ENCODE measurements around the gene POU6F2. TPM values are rescaled to one million over a fixed set of nuclear protein-coding genes. Genes with fewer than 3 reads are reported as not detected.

Gene POU6F2
- total RNA-seq, 6 experiments from 2014 or later: 0.12 to 2.1 (median 0.64) TPM; not detected in 2

GRCh38 chr7:39198556-39198955 lies 220.8 kb downstream of the POU6F2 start:
- TF ChIP-seq CTCF (IDR thresholded peaks at IDR 0.05) (no peak), POLR2A (IDR thresholded peaks at IDR 0.05) (no peak)
- no peaks in the 10 kb centered on the region for H3K36me3 ChIP-seq
- 54% methylated on average over 2 of the region's 2 CpGs for WGBS (ENCODE audit: insufficient coverage, low coverage, low lambda C conversion rate, missing lambda C conversion rate)
- H3K9me3 ChIP-seq: no peaks in the 10 kb centered on the region
- H3K4me3 ChIP-seq: no peak overlapping the region
- DNase-seq (no peak), ATAC-seq (no peak)
- H3K27me3 ChIP-seq: no peaks in the 10 kb centered on the region
- intact Hi-C loops (cut with DNase I): no loop called here
- no peak overlapping the region for H3K27ac ChIP-seq
- H3K4me1 ChIP-seq: no peaks in the 10 kb centered on the region

- H3K36me3 ChIP-seq: no peaks in the 10 kb centered on the region
- no peak overlapping the region for H3K4me3 ChIP-seq
- H3K27me3 ChIP-seq: no peaks in the 10 kb centered on the region
- intact Hi-C loops (cut with DNase I): no loop called here
- no peaks in the 10 kb centered on the region for H3K4me1 ChIP-seq
- no peak overlapping the region for H3K27ac ChIP-seq
- DNase-seq (no peak), ATAC-seq (no peak)
- no peak for TF ChIP-seq CTCF (IDR thresholded peaks at IDR 0.05)
- no peak for TF ChIP-seq POLR2A (IDR thresholded peaks at IDR 0.05)
- 45% methylated on average over 4 of the region's 4 CpGs for WGBS (ENCODE audit: insufficient coverage, low coverage, low lambda C conversion rate, missing lambda C conversion rate)
- no peaks in the 10 kb centered on the region for H3K9me3 ChIP-seq
Measured at GRCh38 chr7:39199006-39199405, 221.3 kb downstream of the POU6F2 start.

- no peaks in the 10 kb centered on the region for H3K36me3 ChIP-seq
- H3K4me3 ChIP-seq: no peak overlapping the region
- no peak overlapping the region for H3K27ac ChIP-seq
- intact Hi-C loops (cut with DNase I): no loop called here
- no peaks in the 10 kb centered on the region for H3K27me3 ChIP-seq
- no peak for DNase-seq
- TF ChIP-seq CTCF (IDR thresholded peaks at IDR 0.05): no peak
- no peak for TF ChIP-seq POLR2A (IDR thresholded peaks at IDR 0.05)
- WGBS (ENCODE audit: insufficient coverage, low coverage, low lambda C conversion rate, missing lambda C conversion rate): 50% methylated on average over 5 of the region's 5 CpGs
- no peaks in the 10 kb centered on the region for H3K9me3 ChIP-seq
- ATAC-seq: no peak
- H3K4me1 ChIP-seq: no peaks in the 10 kb centered on the region
Measured at GRCh38 chr7:39199951-39200350, 222.2 kb downstream of the POU6F2 start.

- no peaks in the 10 kb centered on the region for H3K36me3 ChIP-seq
- H3K27ac ChIP-seq: no peak overlapping the region
- DNase-seq (no peak), ATAC-seq (no peak)
- WGBS (ENCODE audit: insufficient coverage, low coverage, low lambda C conversion rate, missing lambda C conversion rate): 36% methylated on average over 1 of the region's 1 CpG
- TF ChIP-seq CTCF (IDR thresholded peaks at IDR 0.05) (no peak), POLR2A (IDR thresholded peaks at IDR 0.05) (no peak)
- H3K4me1 ChIP-seq: no peaks in the 10 kb centered on the region
- intact Hi-C loops (cut with DNase I): no loop called here
- H3K4me3 ChIP-seq: no peak overlapping the region
- H3K9me3 ChIP-seq: no peaks in the 10 kb centered on the region
- H3K27me3 ChIP-seq: no peaks in the 10 kb centered on the region
Measured at GRCh38 chr7:39202041-39202440, 224.3 kb downstream of the POU6F2 start.

- no peak overlapping the region for H3K27ac ChIP-seq
- 67% methylated on average over 6 of the region's 6 CpGs for WGBS (ENCODE audit: insufficient coverage, low coverage, low lambda C conversion rate, missing lambda C conversion rate)
- TF ChIP-seq CTCF (IDR thresholded peaks at IDR 0.05) (no peak), POLR2A (IDR thresholded peaks at IDR 0.05) (no peak)
- H3K4me1 ChIP-seq: no peaks in the 10 kb centered on the region
- no peaks in the 10 kb centered on the region for H3K27me3 ChIP-seq
- no peak for DNase-seq
- no peak overlapping the region for H3K4me3 ChIP-seq
- no peaks in the 10 kb centered on the region for H3K9me3 ChIP-seq
- intact Hi-C loops (cut with DNase I): no loop called here
- no peaks in the 10 kb centered on the region for H3K36me3 ChIP-seq
- ATAC-seq: no peak
Measured at GRCh38 chr7:39210362-39210761, 232.7 kb downstream of the POU6F2 start.

Data from right lobe of liver (tissue), 6 donors.